IMR-90 (cell line): ENCODE measurements around the gene PFKL.
A peak's percentile ranks its signal among the peaks of the same experiment; 100 is the strongest.

Experiments used
- CEBPB ChIP-seq: IDR thresholded peaks from 2 replicates; pipeline ENCODE4 v1.6.1; 2012; ENCODE audit warnings: low read depth, low read length, improper control_type of control experiment
- FOS ChIP-seq: fragments of 150-350 bp; IDR thresholded peaks from 2 replicates; pipeline ENCODE4 v1.6.1; 2016; ENCODE audit warnings: low read depth, low read length
- MAFK ChIP-seq: IDR thresholded peaks from 2 replicates; pipeline ENCODE4 v1.6.1; 2012; ENCODE audit warnings: low read depth, low read length, improper control_type of control experiment
- MAZ ChIP-seq: IDR thresholded peaks from 2 replicates; pipeline ENCODE4 v1.6.1; 2012; ENCODE audit warnings: low read depth, mild to moderate bottlenecking, low read length, improper control_type of control experiment, moderate library complexity, borderline replicate concordance
- MXI1 ChIP-seq: IDR thresholded peaks from 2 replicates; pipeline ENCODE4 v1.6.1; 2012; ENCODE audit warnings: low read depth, mild to moderate bottlenecking, low read length, moderate library complexity, borderline replicate concordance
- POLR2A ChIP-seq: IDR thresholded peaks from 2 replicates; pipeline ENCODE4 v1.6.1; 2012; ENCODE audit warnings: mild to moderate bottlenecking, low read depth, low read length
- RAD21 ChIP-seq: IDR thresholded peaks from 2 replicates; pipeline ENCODE4 v1.6.1; 2012; ENCODE audit warnings: low read length, improper control_type of control experiment
- RCOR1 ChIP-seq: IDR thresholded peaks from 2 replicates; pipeline ENCODE4 v1.6.1; 2012; ENCODE audit warnings: mild to moderate bottlenecking, low read length, improper control_type of control experiment; ENCODE audit not compliant: insufficient replicate concordance
- RFX5 ChIP-seq: IDR thresholded peaks from 2 replicates; pipeline ENCODE4 v1.8.0; 2012; ENCODE audit warnings: low read depth, mild to moderate bottlenecking, low read length, moderate library complexity
- TF ChIP-seq, protein P1 (sequence below): conservative IDR thresholded peaks from 2 replicates; pipeline ENCODE4 v1.5.1; 2012; ENCODE audit warnings: mild to moderate bottlenecking, low read depth, low read length, improper control_type of control experiment
- TF ChIP-seq, protein P2 (sequence below): fragments of 150-350 bp; IDR thresholded peaks from 2 replicates; pipeline ENCODE4 v1.6.1; 2016; ENCODE audit warnings: low read depth, mild to moderate bottlenecking, low read length, moderate library complexity, borderline replicate concordance
- TF ChIP-seq, protein P3 (sequence below): fragments of 150-350 bp; IDR thresholded peaks from 2 replicates; pipeline ENCODE4 v1.6.1; 2017; ENCODE audit warnings: mild to moderate bottlenecking, antibody characterized with exemption, low read length, low read depth

DNA sequence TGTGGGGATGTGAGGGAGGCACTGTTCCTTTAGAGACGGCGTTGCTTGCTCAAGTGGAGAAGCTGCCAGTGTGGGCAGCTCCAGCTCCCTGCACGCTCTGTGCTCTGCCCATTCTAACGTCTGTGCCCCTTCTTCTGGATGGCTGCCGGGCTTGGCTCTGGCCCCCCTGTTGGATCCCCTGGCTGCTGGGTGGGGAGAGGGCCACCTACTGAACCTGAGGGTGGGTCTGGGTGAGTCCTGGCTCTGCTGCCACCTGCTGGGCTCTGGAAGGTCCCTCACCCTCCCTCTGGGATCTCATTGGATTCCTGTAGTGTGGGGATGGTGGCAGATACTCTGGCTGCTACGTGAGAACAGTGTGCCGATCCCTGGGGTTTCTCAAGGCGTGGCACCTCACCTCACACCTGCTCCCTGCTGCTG lies 5.0 kb downstream of the PFKL start:
- TF ChIP-seq, protein P1, sequence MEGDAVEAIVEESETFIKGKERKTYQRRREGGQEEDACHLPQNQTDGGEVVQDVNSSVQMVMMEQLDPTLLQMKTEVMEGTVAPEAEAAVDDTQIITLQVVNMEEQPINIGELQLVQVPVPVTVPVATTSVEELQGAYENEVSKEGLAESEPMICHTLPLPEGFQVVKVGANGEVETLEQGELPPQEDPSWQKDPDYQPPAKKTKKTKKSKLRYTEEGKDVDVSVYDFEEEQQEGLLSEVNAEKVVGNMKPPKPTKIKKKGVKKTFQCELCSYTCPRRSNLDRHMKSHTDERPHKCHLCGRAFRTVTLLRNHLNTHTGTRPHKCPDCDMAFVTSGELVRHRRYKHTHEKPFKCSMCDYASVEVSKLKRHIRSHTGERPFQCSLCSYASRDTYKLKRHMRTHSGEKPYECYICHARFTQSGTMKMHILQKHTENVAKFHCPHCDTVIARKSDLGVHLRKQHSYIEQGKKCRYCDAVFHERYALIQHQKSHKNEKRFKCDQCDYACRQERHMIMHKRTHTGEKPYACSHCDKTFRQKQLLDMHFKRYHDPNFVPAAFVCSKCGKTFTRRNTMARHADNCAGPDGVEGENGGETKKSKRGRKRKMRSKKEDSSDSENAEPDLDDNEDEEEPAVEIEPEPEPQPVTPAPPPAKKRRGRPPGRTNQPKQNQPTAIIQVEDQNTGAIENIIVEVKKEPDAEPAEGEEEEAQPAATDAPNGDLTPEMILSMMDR: peak; percentile 59
- TF ChIP-seq POLR2A (no peak), MXI1 (no peak), RFX5 (no peak), RCOR1 (no peak), MAFK (no peak), RAD21 (peak; percentile 51), FOS (no peak), CEBPB (no peak), MAZ (no peak)
- TF ChIP-seq, protein P2, sequence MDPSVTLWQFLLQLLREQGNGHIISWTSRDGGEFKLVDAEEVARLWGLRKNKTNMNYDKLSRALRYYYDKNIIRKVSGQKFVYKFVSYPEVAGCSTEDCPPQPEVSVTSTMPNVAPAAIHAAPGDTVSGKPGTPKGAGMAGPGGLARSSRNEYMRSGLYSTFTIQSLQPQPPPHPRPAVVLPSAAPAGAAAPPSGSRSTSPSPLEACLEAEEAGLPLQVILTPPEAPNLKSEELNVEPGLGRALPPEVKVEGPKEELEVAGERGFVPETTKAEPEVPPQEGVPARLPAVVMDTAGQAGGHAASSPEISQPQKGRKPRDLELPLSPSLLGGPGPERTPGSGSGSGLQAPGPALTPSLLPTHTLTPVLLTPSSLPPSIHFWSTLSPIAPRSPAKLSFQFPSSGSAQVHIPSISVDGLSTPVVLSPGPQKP: no peak
- TF ChIP-seq, protein P3, sequence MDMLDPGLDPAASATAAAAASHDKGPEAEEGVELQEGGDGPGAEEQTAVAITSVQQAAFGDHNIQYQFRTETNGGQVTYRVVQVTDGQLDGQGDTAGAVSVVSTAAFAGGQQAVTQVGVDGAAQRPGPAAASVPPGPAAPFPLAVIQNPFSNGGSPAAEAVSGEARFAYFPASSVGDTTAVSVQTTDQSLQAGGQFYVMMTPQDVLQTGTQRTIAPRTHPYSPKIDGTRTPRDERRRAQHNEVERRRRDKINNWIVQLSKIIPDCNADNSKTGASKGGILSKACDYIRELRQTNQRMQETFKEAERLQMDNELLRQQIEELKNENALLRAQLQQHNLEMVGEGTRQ: no peak
